Endothelial cell of umbilical vein (primary cell): ENCODE results near the gene SUPT16H. TPM values are rescaled to one million over a fixed set of nuclear protein-coding genes. Genes with fewer than 3 reads are reported as not detected.
A peak's percentile ranks its signal among the peaks of the same experiment; 100 is the strongest.

Source experiments
- BruUV-seq: library from RNA; stranded (reverse); fragments of 400-500 nt; replicated peaks from 2 replicates; lab custom pipeline; 2021; lab: Mats Ljungman, UMichigan
- CTCF ChIA-PET: fragments of 300-600, 350-600 bp; sonication (Branson Sonifier 250); formaldehyde crosslinking; loops from one replicate; lab custom pipeline; 2021; ENCODE audit warnings: antibody characterized with exemption, inconsistent platforms; lab: Charles Lee
- POLR2A ChIA-PET: fragments of 300-600, 350-600 bp; sonication (Branson Sonifier 250); formaldehyde crosslinking; loops from one replicate; lab custom pipeline; 2021; ENCODE audit warnings: antibody characterized with exemption, inconsistent platforms; lab: Charles Lee
- DNase-seq: peaks from one replicate; pipeline ENCODE4 v3.0.0-alpha.2; 2011; ENCODE audit warnings: low read depth, low spot score
- FAIRE-seq: peaks from 2 replicates; lab custom pipeline; 2011; peaks lifted over from hg19 to GRCh38; lab: Jason Lieb, UNC
- H2AFZ ChIP-seq: 2 replicates; pipeline ENCODE4 v1.6.0; 2012; ENCODE audit warnings: low read depth, low read length, control low read depth, inconsistent platforms
- H3K27ac ChIP-seq: 2 replicates; pipeline ENCODE4 v1.5.1; 2011; ENCODE audit warnings: low read depth, mild to moderate bottlenecking, control low read depth, low read length, moderate library complexity; ENCODE audit not compliant: insufficient read depth
- H3K27me3 ChIP-seq, 2 experiments: 2 replicates each; pipeline versions ENCODE4 v1.6.0 to v1.6.1; 2011; ENCODE audit warnings: low read length in 2 of 2, mixed read lengths in 1 of 2; ENCODE audit not compliant: control insufficient read depth in 2 of 2, insufficient read depth in 2 of 2
- H3K36me3 ChIP-seq, 2 experiments: 2 replicates in 1 of 2; 3 replicates in 1 of 2; pipeline ENCODE4 v1.5.1; 2011; ENCODE audit warnings: low read length in 2 of 2, mild to moderate bottlenecking in 1 of 2, moderate library complexity in 1 of 2; ENCODE audit not compliant: control insufficient read depth in 2 of 2, insufficient read depth in 2 of 2; ENCODE audit errors: extremely low read depth in 1 of 2
- H3K4me1 ChIP-seq: 3 replicates; pipeline ENCODE4 v1.5.1; 2011; ENCODE audit warnings: mild to moderate bottlenecking, low read length; ENCODE audit not compliant: control insufficient read depth, insufficient read depth; ENCODE audit errors: extremely low read depth
- H3K4me2 ChIP-seq: 2 replicates; pipeline ENCODE4 v1.6.1; 2011; ENCODE audit warnings: low read length, control low read depth, mixed read lengths; ENCODE audit not compliant: insufficient read depth
- H3K4me3 ChIP-seq, 3 experiments: fragments of 200-600 bp in 1 of 3; sonication (generic), shearing (Covaris generic) in 1 of 3; replicated peaks in 1 of 3; 2 replicates each; pipeline ENCODE4 v1.5.1; 2011 to 2016; ENCODE audit warnings: control low read depth in 3 of 3, low read length in 3 of 3, mild to moderate bottlenecking in 2 of 3, inconsistent platforms in 1 of 3, low read depth in 1 of 3, moderate library complexity in 1 of 3; ENCODE audit not compliant: insufficient read depth in 1 of 3
- H3K79me2 ChIP-seq: 2 replicates; pipeline ENCODE4 v1.6.0; 2012; ENCODE audit warnings: low read length, inconsistent platforms; ENCODE audit not compliant: control insufficient read depth, insufficient read depth
- H3K9ac ChIP-seq: replicated peaks from 2 replicates; pipeline ENCODE3; 2011; ENCODE audit warnings: low read length, control low read depth; ENCODE audit not compliant: insufficient read depth; ENCODE audit errors: extremely low read depth
- H3K9me1 ChIP-seq: replicated peaks from 3 replicates; pipeline ENCODE4 v1.6.0; 2011; ENCODE audit warnings: mild to moderate bottlenecking, low read length; ENCODE audit not compliant: control insufficient read depth, insufficient read depth; ENCODE audit errors: extremely low read depth
- H3K9me3 ChIP-seq: replicated peaks from 2 replicates; pipeline ENCODE4 v1.5.1; 2012; ENCODE audit warnings: low read length, inconsistent platforms; ENCODE audit not compliant: control insufficient read depth, insufficient read depth
- H4K20me1 ChIP-seq: replicated peaks from 2 replicates; pipeline ENCODE3; 2011; ENCODE audit warnings: mild to moderate bottlenecking, low read length; ENCODE audit not compliant: control insufficient read depth, insufficient read depth; ENCODE audit errors: extremely low read depth
- EZH2 ChIP-seq: IDR thresholded peaks from 2 replicates; pipeline ENCODE4 v1.6.1; 2012; ENCODE audit warnings: borderline replicate concordance, low read depth, mild to moderate bottlenecking, moderate library complexity, low read length, inconsistent platforms; ENCODE audit not compliant: severe bottlenecking
- FOS ChIP-seq: IDR thresholded peaks from 2 replicates; pipeline ENCODE4 v1.6.1; 2011; ENCODE audit warnings: mild to moderate bottlenecking, low read length, moderate library complexity, borderline replicate concordance; ENCODE audit not compliant: insufficient read depth
- GATA2 ChIP-seq: IDR thresholded peaks from 2 replicates; pipeline ENCODE4 v1.7.0; 2011; ENCODE audit warnings: low read depth, mild to moderate bottlenecking, moderate library complexity, mixed read lengths, low read length; ENCODE audit not compliant: insufficient read length, insufficient read depth
- JUN ChIP-seq: IDR thresholded peaks from 2 replicates; pipeline ENCODE4 v1.6.1; 2011; ENCODE audit warnings: borderline replicate concordance, low read depth; ENCODE audit not compliant: insufficient read length, insufficient read depth
- MYC ChIP-seq: IDR thresholded peaks from one replicate; pipeline ENCODE4 v1.6.1; 2011; ENCODE audit warnings: mild to moderate bottlenecking, low read depth, low read length
- POLR2A ChIP-seq: IDR thresholded peaks from 2 replicates; pipeline ENCODE4 v1.6.1; 2012; ENCODE audit warnings: low read depth, mild to moderate bottlenecking, control low read depth, low read length
- POLR2AphosphoS5 ChIP-seq: IDR thresholded peaks from 2 replicates; pipeline ENCODE4 v1.6.1; 2012; ENCODE audit warnings: low read depth, mild to moderate bottlenecking, control low read depth, low read length, moderate library complexity; ENCODE audit not compliant: insufficient read depth
- dilution Hi-C: fragments of 300-500 bp; cut with MboI; formaldehyde crosslinking; loops from one replicate; pipeline ENCODE4 v1.15.0; 2019; ENCODE audit warnings: low sequenced_read_pairs; ENCODE audit not compliant: extremely low pct_ligation_motif_present
- intact Hi-C: fragments of 100-400 bp; cut with micrococcal nuclease; formaldehyde crosslinking; loops from one replicate; pipeline ENCODE4 v1.10.0; 2022
- polyA plus RNA-seq, 4 experiments: library from polyadenylated mRNA; depleted of rRNA in 3 of 4; stranded (reverse) in 3 of 4; unstranded in 1 of 4; fragments of >200 nt; gene quantifications; 2 replicates each; pipeline versions ENCODE4 v1.2.1 to v1.2.3, GENCODE V29; 2011 to 2012; ENCODE audit warnings: missing spikeins in 1 of 4
- total RNA-seq: library from RNA; stranded (reverse); gene quantifications from 2 replicates; pipeline ENCODE4 v1.2.3, GENCODE V29; 2021
- TF ChIP-seq, protein P1 (sequence below), 2 donors: IDR thresholded peaks; 1 replicate in 1 of 2; 2 replicates in 1 of 2; pipeline ENCODE4 v1.5.1; 2011; ENCODE audit warnings: low read length in 2 of 2, mild to moderate bottlenecking in 2 of 2, moderate library complexity in 2 of 2, control low read depth in 1 of 2, inconsistent platforms in 1 of 2, low read depth in 1 of 2; ENCODE audit not compliant: insufficient read depth in 1 of 2; ENCODE audit errors: extremely low read depth in 1 of 2
- TF ChIP-seq, protein P2 (sequence below): IDR thresholded peaks from 2 replicates; pipeline ENCODE4 v1.6.1; 2011; ENCODE audit not compliant: insufficient read depth, insufficient read length

The SUPT16H gene
- total and polyA plus RNA-seq, 2 donors (not counting 3 experiments of a cell fraction or from before 2014, with no cell fraction given), result 53.1 to 100 TPM

DNA sequence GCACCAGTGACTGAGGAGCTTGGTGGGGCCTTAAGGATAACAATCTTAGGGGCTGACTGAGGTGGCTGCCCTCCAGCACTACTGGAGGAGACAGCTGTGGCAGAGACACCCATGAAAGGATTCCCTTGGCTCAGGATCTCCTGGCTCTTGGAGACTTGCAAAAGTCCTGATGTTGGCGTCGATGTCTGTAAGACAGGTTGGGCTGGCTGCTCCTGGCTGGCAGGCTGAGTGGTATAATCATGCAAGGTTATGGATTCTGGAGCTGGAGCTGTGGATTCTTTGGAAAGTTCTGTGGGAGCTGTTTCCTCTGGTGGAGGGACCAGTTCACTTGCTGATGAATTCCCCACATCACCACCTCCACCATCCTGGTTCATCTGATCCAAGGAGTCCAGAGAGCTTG, 47.3 kb upstream of the SUPT16H start:
- H3K9me1 ChIP-seq, result peaks cover 6% of the 10 kb centered on the region
- peaks cover 6% of the 10 kb centered on the region for H3K4me1 ChIP-seq
- TF ChIP-seq POLR2AphosphoS5 (no peak), POLR2A (no peak), JUN (no peak), EZH2 (no peak), MYC (no peak), GATA2 (no peak), FOS (no peak)
- TF ChIP-seq, protein P1, sequence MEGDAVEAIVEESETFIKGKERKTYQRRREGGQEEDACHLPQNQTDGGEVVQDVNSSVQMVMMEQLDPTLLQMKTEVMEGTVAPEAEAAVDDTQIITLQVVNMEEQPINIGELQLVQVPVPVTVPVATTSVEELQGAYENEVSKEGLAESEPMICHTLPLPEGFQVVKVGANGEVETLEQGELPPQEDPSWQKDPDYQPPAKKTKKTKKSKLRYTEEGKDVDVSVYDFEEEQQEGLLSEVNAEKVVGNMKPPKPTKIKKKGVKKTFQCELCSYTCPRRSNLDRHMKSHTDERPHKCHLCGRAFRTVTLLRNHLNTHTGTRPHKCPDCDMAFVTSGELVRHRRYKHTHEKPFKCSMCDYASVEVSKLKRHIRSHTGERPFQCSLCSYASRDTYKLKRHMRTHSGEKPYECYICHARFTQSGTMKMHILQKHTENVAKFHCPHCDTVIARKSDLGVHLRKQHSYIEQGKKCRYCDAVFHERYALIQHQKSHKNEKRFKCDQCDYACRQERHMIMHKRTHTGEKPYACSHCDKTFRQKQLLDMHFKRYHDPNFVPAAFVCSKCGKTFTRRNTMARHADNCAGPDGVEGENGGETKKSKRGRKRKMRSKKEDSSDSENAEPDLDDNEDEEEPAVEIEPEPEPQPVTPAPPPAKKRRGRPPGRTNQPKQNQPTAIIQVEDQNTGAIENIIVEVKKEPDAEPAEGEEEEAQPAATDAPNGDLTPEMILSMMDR (IDR thresholded peaks at IDR 0.05; ENCODE audit: extremely low read depth in 1 of 2, insufficient read depth in 1 of 2, low read depth in 1 of 2, low read length in 2 of 2), result no peak
- TF ChIP-seq, protein P2, sequence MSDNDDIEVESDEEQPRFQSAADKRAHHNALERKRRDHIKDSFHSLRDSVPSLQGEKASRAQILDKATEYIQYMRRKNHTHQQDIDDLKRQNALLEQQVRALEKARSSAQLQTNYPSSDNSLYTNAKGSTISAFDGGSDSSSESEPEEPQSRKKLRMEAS, result no peak
- POLR2A ChIA-PET, result no interaction called here
- dilution Hi-C loops (no loop called here), intact Hi-C loops (no loop called here)
- no peak for FAIRE-seq
- TSS peak; percentile 5 for BruUV-seq
- no peak overlapping the region for H3K4me2 ChIP-seq
- H3K27ac ChIP-seq, result no peak overlapping the region
- H3K36me3 ChIP-seq, result peaks cover 17 to 30% of the 10 kb centered on the region in 2 experiments
- CTCF ChIA-PET, result interaction anchor here (1.0 to 1.4 kb wide), 3 partner anchors 25 to 67 kb away, joined by 3 to 4 read pairs (median 4); partner anchors contain the start of genes CHD8 and RAB2B
- H3K27me3 ChIP-seq, result no peaks in the 10 kb centered on the region
- no peak overlapping the region for H3K9ac ChIP-seq
- no peak overlapping the region for H3K4me3 ChIP-seq
- no peaks in the 10 kb centered on the region for H3K9me3 ChIP-seq
- no peak for DNase-seq
- H2AFZ ChIP-seq, result no peak overlapping the region
- peaks cover 59% of the 10 kb centered on the region for H3K79me2 ChIP-seq
- H4K20me1 ChIP-seq, result no peaks in the 10 kb centered on the region
